Stimulated activated CD4-positive, alpha-beta T cell treated with anti-CD3 and anti-CD28 coated beads, TNF-alpha, amount 100 ng/mL, for 48 hours (primary cell): ENCODE data around the gene KLF15.

Source experiments
- DNase-seq, 3 donors: peaks; one replicate each; pipeline ENCODE4 v3.0.0-alpha.2; 2020; ENCODE audit warnings: low read depth in 3 of 3

The KLF15 gene

GRCh38 chr3:126306397-126306796 lies 50.8 kb downstream of the KLF15 start:
- no peak for DNase-seq

- no peak for DNase-seq
Observed at GRCh38 chr3:126305427-126305826, 51.8 kb downstream of the KLF15 start.

GRCh38 chr3:126304704-126305103 lies 52.5 kb downstream of the KLF15 start:
- no peak for DNase-seq

- no peak for DNase-seq
Observed at GRCh38 chr3:126304291-126304690, 52.9 kb downstream of the KLF15 start.

GRCh38 chr3:126303272-126303671 lies 53.9 kb downstream of the KLF15 start:
- no peak for DNase-seq

GRCh38 chr3:126300761-126301481 lies 56.3 kb downstream of the KLF15 start:
- no peak for DNase-seq

- no peak for DNase-seq
Observed at GRCh38 chr3:126300001-126300760, 57.0 kb downstream of the KLF15 start.

GRCh38 chr3:126295407-126295939 lies 61.7 kb downstream of the KLF15 start:
- no peak for DNase-seq

- no peak for DNase-seq
Observed at GRCh38 chr3:126294211-126294808, 62.9 kb downstream of the KLF15 start.

- no peak for DNase-seq
Observed at GRCh38 chr3:126293370-126294082, 63.7 kb downstream of the KLF15 start.
